Right renal pelvis (tissue), 4 donors: ENCODE results near the gene VCPKMT. TPM values are rescaled to one million over a fixed set of nuclear protein-coding genes. Genes with fewer than 3 reads are reported as not detected.

Source experiments
- DNase-seq, 4 donors: peaks; one replicate each; pipeline ENCODE4 v3.0.0-alpha.2; 2013; ENCODE audit warnings: low read depth in 4 of 4, low spot score in 3 of 4, missing footprints in 1 of 4
- polyA plus RNA-seq, 4 donors: library from polyadenylated mRNA; unstranded; fragments of 120-200 nt; gene quantifications; one replicate each; pipeline ENCODE4 v1.2.1, GENCODE V29; 2013; ENCODE audit not compliant: insufficient read length in 4 of 4

Gene VCPKMT
- 10 to 100 TPM; 13.6 to 16.9 (median 14.9) TPM for polyA plus RNA-seq

- peak; percentile 87 to 90 (median 89) for DNase-seq
Observed at GRCh38 chr14:50116181-50116956, at the start of gene VCPKMT. Gene VCPKMT, minus strand, starts transcription at chr14:50116572. Its CDS starts 20 bp downstream, at chr14:50116552.

GRCh38 chr14:50156111-50156510 is 39.7 kb upstream of the VCPKMT start:
- DNase-seq: no peak

GRCh38 chr14:50148799-50149198 is 32.4 kb upstream of the VCPKMT start:
- DNase-seq: no peak

- DNase-seq: no peak
Observed at GRCh38 chr14:50139192-50139591, 22.8 kb upstream of the VCPKMT start.

GRCh38 chr14:50127802-50128201 is 11.4 kb upstream of the VCPKMT start:
- no peak for DNase-seq

- DNase-seq: no peak
Observed at GRCh38 chr14:50123062-50123461, 6.7 kb upstream of the VCPKMT start.

GRCh38 chr14:50122291-50122690 is 5.9 kb upstream of the VCPKMT start:
- DNase-seq: no peak

- no peak for DNase-seq
Observed at GRCh38 chr14:50121486-50121885, 5.1 kb upstream of the VCPKMT start.

- no peak for DNase-seq
Observed at GRCh38 chr14:50117456-50117855, 1.1 kb upstream of the VCPKMT start.

- peak in 3 of 4 donors; percentile 40 to 56 (median 40) for DNase-seq
Observed at GRCh38 chr14:50116966-50117365, 594 bp upstream of the VCPKMT start.

GRCh38 chr14:50113381-50114035 is 2.9 kb downstream of the VCPKMT start:
- DNase-seq: no peak

- no peak for DNase-seq
Observed at GRCh38 chr14:50110323-50111037, 5.9 kb downstream of the VCPKMT start.

- DNase-seq: no peak
Observed at GRCh38 chr14:50109342-50109741, 7.0 kb downstream of the VCPKMT start.

- DNase-seq: no peak
Observed at GRCh38 chr14:50107850-50108249, 8.5 kb downstream of the VCPKMT start.

- DNase-seq: no peak
Observed at GRCh38 chr14:50106178-50106577, 10.2 kb downstream of the VCPKMT start.

GRCh38 chr14:50103558-50103957 is 12.8 kb downstream of the VCPKMT start:
- no peak for DNase-seq

GRCh38 chr14:50101417-50101816 is 15.0 kb downstream of the VCPKMT start:
- DNase-seq: no peak

- no peak for DNase-seq
Observed at GRCh38 chr14:50100805-50101204, 15.6 kb downstream of the VCPKMT start.

- no peak for DNase-seq
Observed at GRCh38 chr14:50099335-50099734, 17.0 kb downstream of the VCPKMT start.

- DNase-seq: no peak
Observed at GRCh38 chr14:50095895-50096294, 20.5 kb downstream of the VCPKMT start.

- DNase-seq: no peak
Observed at GRCh38 chr14:50094056-50094755, 22.2 kb downstream of the VCPKMT start.
